ENCODE data around the gene EPO. TPM values are rescaled to one million over a fixed set of nuclear protein-coding genes. Genes with fewer than 3 reads are reported as not detected.

The EPO gene
- total RNA-seq, 1 donor from 2014 or later, result not detected

GRCh38 chr7:100768784-100769183, 48.5 kb downstream of the EPO start:
- Mint-ChIP-seq H3K4me1 (ENCODE audit: unreplicated experiment) (no peaks in the 10 kb centered on the region), H3K9me3 (ENCODE audit: unreplicated experiment) (no peaks in the 10 kb centered on the region), H3K4me3 (ENCODE audit: unreplicated experiment) (no peak overlapping the region), H3K27ac (ENCODE audit: unreplicated experiment) (no peak overlapping the region), H3K27me3 (ENCODE audit: unreplicated experiment) (peaks cover 25% of the 10 kb centered on the region), H3K36me3 (ENCODE audit: unreplicated experiment) (no peaks in the 10 kb centered on the region)
- no peak for TF ChIP-seq CTCF (IDR thresholded peaks at IDR 0.05)
- DNase-seq (ENCODE audit: extremely low spot score, unreplicated experiment), result no peak

Other genes with a start within 250 kb of the EPO start
- 46.8 and 46.9 TPM in 2 replicates for gene TSC22D4, start 241.3 kb upstream of the EPO start, total RNA-seq
- gene NYAP1, start 236.5 kb upstream of the EPO start, total RNA-seq, result 0.89 and 0.99 TPM in 2 replicates
- 10.2 and 10.8 TPM in 2 replicates for gene AGFG2, start 181.3 kb upstream of the EPO start, total RNA-seq
- 1.5 TPM in 1 of 2 replicates, not detected in the other for gene SAP25, start 146.6 kb upstream of the EPO start, total RNA-seq
- gene LRCH4, start 134.3 kb upstream of the EPO start, total RNA-seq, result 76.2 and 90.9 TPM in 2 replicates
- 0.46 and 0.94 TPM in 2 replicates for gene FBXO24, start 134.1 kb upstream of the EPO start, total RNA-seq
- 608 and 626 TPM in 2 replicates for gene PCOLCE, start 118.1 kb upstream of the EPO start, total RNA-seq
- gene MOSPD3, start 107.9 kb upstream of the EPO start, total RNA-seq, result 24.5 and 26.3 TPM in 2 replicates
- gene TFR2, start 78.9 kb upstream of the EPO start, total RNA-seq, result 0.19 and 0.31 TPM in 2 replicates
- not detected in 2 replicates for gene ACTL6B, start 64.0 kb upstream of the EPO start, total RNA-seq
- gene GNB2, start 46.7 kb upstream of the EPO start, total RNA-seq, result 229 and 251 TPM in 2 replicates
- gene GIGYF1, start 26.2 kb upstream of the EPO start, total RNA-seq, result 56.3 and 64.6 TPM in 2 replicates
- gene POP7, start 14.3 kb upstream of the EPO start, total RNA-seq, result 19.3 and 26.3 TPM in 2 replicates
- not detected in 2 replicates for gene ZAN, start 13.1 kb downstream of the EPO start, total RNA-seq
- 88.9 and 91.9 TPM in 2 replicates for gene EPHB4, start 107.1 kb downstream of the EPO start, total RNA-seq
- 32.1 and 32.4 TPM in 2 replicates for gene SLC12A9, start 132.2 kb downstream of the EPO start, total RNA-seq
- 123 and 126 TPM in 2 replicates for gene TRIP6, start 146.9 kb downstream of the EPO start, total RNA-seq
- 159 and 162 TPM in 2 replicates for gene SRRT, start 154.6 kb downstream of the EPO start, total RNA-seq
- 2.9 and 3.7 TPM in 2 replicates for gene UFSP1, start 169.2 kb downstream of the EPO start, total RNA-seq
- gene ACHE, start 175.4 kb downstream of the EPO start, total RNA-seq, result 1.5 and 2.2 TPM in 2 replicates
- not detected in 2 replicates for gene MUC3A, start 229.1 kb downstream of the EPO start, total RNA-seq
- not detected in 2 replicates for gene MUC12, start 249.1 kb downstream of the EPO start, total RNA-seq